GM12891 (cell line): ENCODE results near the gene IMPA2.

Source experiments
- PAX5 ChIP-seq: IDR thresholded peaks from 2 replicates; pipeline ENCODE4 v1.6.1; 2011; ENCODE audit warnings: low read length, moderate library complexity, mild to moderate bottlenecking; ENCODE audit not compliant: insufficient read depth, severe bottlenecking
- POLR2A ChIP-seq: IDR thresholded peaks from 2 replicates; pipeline ENCODE4 v1.6.1; 2011; ENCODE audit warnings: low read depth, low read length, control low read depth
- POLR2AphosphoS5 ChIP-seq: IDR thresholded peaks from 2 replicates; pipeline ENCODE4 v1.6.1; 2011; ENCODE audit warnings: low read depth, low read length, control low read depth
- POU2F2 ChIP-seq: IDR thresholded peaks from 2 replicates; pipeline ENCODE4 v1.6.1; 2011; ENCODE audit warnings: low read depth, mild to moderate bottlenecking, control low read depth, low read length, moderate library complexity
- SPI1 ChIP-seq: IDR thresholded peaks from 2 replicates; pipeline ENCODE4 v1.6.1; 2011; ENCODE audit warnings: low read depth, low read length, control low read depth
- TAF1 ChIP-seq: IDR thresholded peaks from 2 replicates; pipeline ENCODE4 v1.6.1; 2011; ENCODE audit warnings: low read depth, low read length, control low read depth

DNA sequence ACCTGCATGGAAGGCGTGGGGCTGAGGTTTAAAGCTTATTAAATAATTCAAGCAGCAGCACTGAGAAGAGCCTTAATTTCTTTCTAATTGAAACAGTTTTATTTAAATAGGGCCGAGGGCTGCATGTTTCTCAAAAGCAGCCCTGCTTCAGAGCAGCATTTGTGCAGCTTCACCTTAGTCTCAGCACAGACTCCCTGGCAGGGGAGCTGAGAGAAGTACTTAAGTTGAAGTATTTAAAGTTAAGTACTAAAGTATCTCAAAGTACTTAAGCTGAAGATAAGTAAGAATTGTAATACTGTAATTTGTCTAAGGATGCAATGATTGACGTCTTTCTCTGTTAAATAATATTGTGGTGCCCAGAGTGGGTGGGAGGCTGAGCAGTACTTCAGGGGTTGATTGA lies 31.4 kb downstream of the IMPA2 start:
- TF ChIP-seq POLR2A = no peak
- TF ChIP-seq TAF1 = no peak
- TF ChIP-seq POLR2AphosphoS5 = no peak
- no peak for TF ChIP-seq POU2F2
- no peak for TF ChIP-seq SPI1
- no peak for TF ChIP-seq PAX5
